Astrocyte (in vitro differentiated cells and primary cell): ENCODE results near the gene TAGAP.

ENCODE experiments used
- CTCF ChIP-seq: IDR thresholded peaks from 2 replicates; pipeline ENCODE4 v1.5.1; 2011; ENCODE audit warnings: low read depth, mild to moderate bottlenecking, inconsistent platforms, low read length, moderate library complexity; ENCODE audit not compliant: insufficient read depth
- EZH2 ChIP-seq: IDR thresholded peaks from 2 replicates; pipeline ENCODE4 v1.6.1; 2012; ENCODE audit warnings: mild to moderate bottlenecking, low read length, inconsistent platforms; ENCODE audit not compliant: insufficient read depth

GRCh38 chr6:159053781-159054398 is 9.1 kb upstream of the TAGAP start:
- no peak for TF ChIP-seq CTCF
- TF ChIP-seq EZH2, result no peak
